Body of pancreas (tissue), 4 donors: ENCODE results near the gene RNU1-2.
"Not testable (repeated sequence)": the region's sequence is repeated elsewhere in the genome, so short reads cannot be mapped to it uniquely, and the experiment has no call there.

ENCODE experiments used
- CTCF ChIP-seq, 7 experiments: fragments of 450-650 bp in 4 of 7; fragments of 200-600 bp in 3 of 7; sonication (generic) in 3 of 7; IDR thresholded peaks; one replicate each; pipeline ENCODE4 v1.5.1; 2016 to 2019; ENCODE audit warnings: antibody characterized with exemption in 7 of 7
- POLR2A ChIP-seq, 3 donors: fragments of 450-650 bp; IDR thresholded peaks; one replicate each; pipeline ENCODE4 v1.6.1; 2016; ENCODE audit warnings: antibody characterized with exemption in 3 of 3, mild to moderate bottlenecking in 2 of 3

GRCh38 chr1:16871171-16871570, 24.6 kb upstream of the RNU1-2 start:
- not testable (repeated sequence) for TF ChIP-seq POLR2A, CTCF (IDR thresholded peaks at IDR 0.05)
